Measurements from ENCODE around the gene NUBP2. TPM values are rescaled to one million over a fixed set of nuclear protein-coding genes. Genes with fewer than 3 reads are reported as not detected.

The NUBP2 gene
- total RNA-seq, 1 donor from 2014 or later, result 66.1 TPM

- H3K4me1 Mint-ChIP-seq (ENCODE audit: low read depth, unreplicated experiment), result peaks cover 6% of the 10 kb centered on the region
- no peaks in the 10 kb centered on the region for H3K36me3 Mint-ChIP-seq (ENCODE audit: unreplicated experiment)
- no peak overlapping the region for H3K4me3 Mint-ChIP-seq (ENCODE audit: unreplicated experiment)
- H3K27ac Mint-ChIP-seq (ENCODE audit: unreplicated experiment), result peak overlapping the region; percentile 33
- H3K9me3 Mint-ChIP-seq (ENCODE audit: unreplicated experiment), result peaks cover 3% of the 10 kb centered on the region
- no peak for TF ChIP-seq CTCF (IDR thresholded peaks at IDR 0.05; ENCODE audit: partially characterized antibody, unreplicated experiment)
- no peak for DNase-seq
- H3K27me3 Mint-ChIP-seq (ENCODE audit: unreplicated experiment), result peaks cover 6% of the 10 kb centered on the region
Measured at GRCh38 chr16:1762196-1762878, 20.4 kb upstream of the NUBP2 start.

- no peak overlapping the region for H3K27ac Mint-ChIP-seq (ENCODE audit: unreplicated experiment)
- peaks cover 3% of the 10 kb centered on the region for H3K9me3 Mint-ChIP-seq (ENCODE audit: unreplicated experiment)
- no peak overlapping the region for H3K4me3 Mint-ChIP-seq (ENCODE audit: unreplicated experiment)
- H3K4me1 Mint-ChIP-seq (ENCODE audit: low read depth, unreplicated experiment), result peaks cover 6% of the 10 kb centered on the region
- H3K27me3 Mint-ChIP-seq (ENCODE audit: unreplicated experiment), result peaks cover 6% of the 10 kb centered on the region
- H3K36me3 Mint-ChIP-seq (ENCODE audit: unreplicated experiment), result no peaks in the 10 kb centered on the region
- no peak for TF ChIP-seq CTCF (IDR thresholded peaks at IDR 0.05; ENCODE audit: partially characterized antibody, unreplicated experiment)
- DNase-seq, result no peak
Measured at GRCh38 chr16:1762879-1763520, 19.8 kb upstream of the NUBP2 start.

- peak; percentile 88 for DNase-seq
- H3K9me3 Mint-ChIP-seq (ENCODE audit: unreplicated experiment), result peaks cover 4% of the 10 kb centered on the region
- H3K4me3 Mint-ChIP-seq (ENCODE audit: unreplicated experiment), result no peak overlapping the region
- no peaks in the 10 kb centered on the region for H3K36me3 Mint-ChIP-seq (ENCODE audit: unreplicated experiment)
- no peak overlapping the region for H3K27ac Mint-ChIP-seq (ENCODE audit: unreplicated experiment)
- H3K4me1 Mint-ChIP-seq (ENCODE audit: low read depth, unreplicated experiment), result peaks cover 6% of the 10 kb centered on the region
- peak; percentile 64 for TF ChIP-seq CTCF (IDR thresholded peaks at IDR 0.05; ENCODE audit: partially characterized antibody, unreplicated experiment)
- H3K27me3 Mint-ChIP-seq (ENCODE audit: unreplicated experiment), result peaks cover 4% of the 10 kb centered on the region
Measured at GRCh38 chr16:1763521-1764511, 18.9 kb upstream of the NUBP2 start.

GRCh38 chr16:1764971-1765370, 17.8 kb upstream of the NUBP2 start:
- Mint-ChIP-seq H3K27ac (ENCODE audit: unreplicated experiment) (no peak overlapping the region), H3K27me3 (ENCODE audit: unreplicated experiment) (peaks cover 4% of the 10 kb centered on the region), H3K9me3 (ENCODE audit: unreplicated experiment) (peaks cover 4% of the 10 kb centered on the region), H3K4me3 (ENCODE audit: unreplicated experiment) (no peak overlapping the region), H3K4me1 (ENCODE audit: low read depth, unreplicated experiment) (peaks cover 6% of the 10 kb centered on the region), H3K36me3 (ENCODE audit: unreplicated experiment) (no peaks in the 10 kb centered on the region)
- no peak for DNase-seq
- no peak for TF ChIP-seq CTCF (IDR thresholded peaks at IDR 0.05; ENCODE audit: partially characterized antibody, unreplicated experiment)

All from glutamatergic neuron (in vitro differentiated cells).